ENCODE results near the gene SIGLEC10.

GRCh38 chr19:51421229-51422052 is 4.0 kb upstream of the SIGLEC10 start:
- TF ChIP-seq EP300 (IDR thresholded peaks at IDR 0.05) (no peak), CTCF (IDR thresholded peaks at IDR 0.05) (no peak), POLR2A (IDR thresholded peaks at IDR 0.05) (no peak), POLR2AphosphoS5 (IDR thresholded peaks at IDR 0.05) (no peak)
